WERI-Rb-1 (cell line): ENCODE results near the gene INAFM2.

Experiments used
- DNase-seq: peaks from one replicate; pipeline ENCODE4 v3.0.0-alpha.2; 2020
- H3K27ac ChIP-seq: fragments of 250-450 bp; sonication (Bioruptor Pico); 2 replicates; pipeline ENCODE4 v1.5.1; 2020; ENCODE audit warnings: mild to moderate bottlenecking, moderate library complexity
- H3K27me3 ChIP-seq: fragments of 250-450 bp; sonication (Bioruptor Pico); 2 replicates; pipeline ENCODE4 v1.5.1; 2021; ENCODE audit warnings: mild to moderate bottlenecking, low read depth, moderate library complexity; ENCODE audit not compliant: insufficient read depth, severe bottlenecking
- H3K36me3 ChIP-seq: fragments of 250-450 bp; sonication (Bioruptor Pico); 2 replicates; pipeline ENCODE4 v1.5.1; 2020; ENCODE audit warnings: mild to moderate bottlenecking, moderate library complexity
- H3K4me3 ChIP-seq: 2 replicates; pipeline ENCODE4 v1.5.1; 2011; ENCODE audit warnings: low read depth, mild to moderate bottlenecking, control low read depth, low read length
- H3K9me3 ChIP-seq: fragments of 250-450 bp; sonication (Bioruptor Pico); 2 replicates; pipeline ENCODE4 v1.5.1; 2021; ENCODE audit warnings: mild to moderate bottlenecking, moderate library complexity; ENCODE audit not compliant: severe bottlenecking
- CTCF ChIP-seq: IDR thresholded peaks from 2 replicates; pipeline ENCODE4 v1.5.1; 2011; ENCODE audit warnings: low read depth, mild to moderate bottlenecking, control low read depth, inconsistent platforms, low read length

Gene INAFM2

GRCh38 chr15:40314723-40315276 lies 8.7 kb upstream of the INAFM2 start:
- no peak overlapping the region for H3K4me3 ChIP-seq
- H3K36me3 ChIP-seq: no peaks in the 10 kb centered on the region
- H3K27ac ChIP-seq: no peak overlapping the region
- DNase-seq: no peak
- no peak for TF ChIP-seq CTCF
- no peaks in the 10 kb centered on the region for H3K27me3 ChIP-seq
- no peaks in the 10 kb centered on the region for H3K9me3 ChIP-seq

- no peak overlapping the region for H3K27ac ChIP-seq
- H3K36me3 ChIP-seq: no peaks in the 10 kb centered on the region
- H3K27me3 ChIP-seq: no peaks in the 10 kb centered on the region
- no peak overlapping the region for H3K4me3 ChIP-seq
- no peak for TF ChIP-seq CTCF
- DNase-seq: no peak
- H3K9me3 ChIP-seq: no peaks in the 10 kb centered on the region
Observed at GRCh38 chr15:40316931-40317330, 6.6 kb upstream of the INAFM2 start.

GRCh38 chr15:40317580-40317979 lies 5.9 kb upstream of the INAFM2 start:
- no peak for DNase-seq
- Histone ChIP-seq H3K27ac (no peak overlapping the region), H3K27me3 (no peaks in the 10 kb centered on the region), H3K36me3 (no peaks in the 10 kb centered on the region), H3K4me3 (no peak overlapping the region), H3K9me3 (no peaks in the 10 kb centered on the region)
- TF ChIP-seq CTCF: no peak

GRCh38 chr15:40320409-40320808 lies 3.1 kb upstream of the INAFM2 start:
- TF ChIP-seq CTCF: no peak
- H3K27me3 ChIP-seq: no peaks in the 10 kb centered on the region
- H3K27ac ChIP-seq: no peak overlapping the region
- no peaks in the 10 kb centered on the region for H3K9me3 ChIP-seq
- DNase-seq: no peak
- peaks cover 4% of the 10 kb centered on the region; the same call in 1 of the 2 replicates for H3K36me3 ChIP-seq
- no peak overlapping the region for H3K4me3 ChIP-seq

- Histone ChIP-seq H3K27ac (no peak overlapping the region), H3K27me3 (no peaks in the 10 kb centered on the region), H3K4me3 (no peak overlapping the region), H3K36me3 (peaks cover 6% of the 10 kb centered on the region; the same call in 1 of the 2 replicates), H3K9me3 (no peaks in the 10 kb centered on the region)
- peak; percentile 79 for DNase-seq
- TF ChIP-seq CTCF: peak; percentile 73
Observed at GRCh38 chr15:40320931-40321371, 2.5 kb upstream of the INAFM2 start.
